Esophagus muscularis mucosa (tissue), 4 donors: ENCODE measurements around the gene TCP11. TPM values are rescaled to one million over a fixed set of nuclear protein-coding genes. Genes with fewer than 3 reads are reported as not detected.

Experiments used
- DNase-seq: peaks from one replicate; pipeline ENCODE4 v3.0.0-alpha.2; 2017; ENCODE audit errors: extremely low spot score
- H3K27ac ChIP-seq, 4 donors: fragments of 200-600 bp; sonication (generic); replicated peaks in 1 of 4; 1 replicate in 3 of 4; 2 replicates in 1 of 4; pipeline ENCODE4 v1.5.1; 2016 to 2019; ENCODE audit warnings: mild to moderate bottlenecking in 1 of 4
- H3K27me3 ChIP-seq, 4 donors: fragments of 200-600 bp; sonication (generic); one replicate each; pipeline versions ENCODE4 v1.5.1 to v1.6.0; 2016 to 2019
- H3K36me3 ChIP-seq, 4 donors: fragments of 200-600 bp; sonication (generic); one replicate each; pipeline ENCODE4 v1.5.1; 2016 to 2019
- H3K4me1 ChIP-seq, 4 donors: fragments of 200-600 bp; sonication (generic); one replicate each; pipeline ENCODE4 v1.5.1; 2016 to 2019
- H3K4me3 ChIP-seq, 4 donors: fragments of 200-600 bp; sonication (generic); 1 replicate in 2 of 4; 2 replicates in 2 of 4; pipeline ENCODE4 v1.5.1; 2016 to 2019; ENCODE audit warnings: mild to moderate bottlenecking in 4 of 4, moderate library complexity in 1 of 4
- H3K9me3 ChIP-seq, 4 donors: fragments of 200-600 bp; sonication (generic); 1 replicate in 3 of 4; 2 replicates in 1 of 4; pipeline ENCODE4 v1.5.1; 2016 to 2019
- EP300 ChIP-seq: sonication (generic); formaldehyde crosslinking; IDR thresholded peaks from one replicate; pipeline ENCODE4 v1.6.1; 2017; ENCODE audit warnings: antibody characterized with exemption
- POLR2A ChIP-seq: fragments of 450-650 bp; IDR thresholded peaks from one replicate; pipeline ENCODE4 v1.6.1; 2017; ENCODE audit warnings: antibody characterized with exemption, moderate library complexity, mild to moderate bottlenecking, low read depth
- POLR2AphosphoS5 ChIP-seq, 2 donors: sonication (generic); formaldehyde crosslinking; IDR thresholded peaks; one replicate each; pipeline ENCODE4 v1.6.1; 2017; ENCODE audit warnings: antibody characterized with exemption in 2 of 2
- WGBS: methylation state at CpG from one replicate; pipeline ENCODE4 v1.1.5; 2018; 5-methylcytosine and 5-hydroxymethylcytosine counted together
- intact Hi-C: fragments of 100-400 bp; cut with DNase I; formaldehyde crosslinking; loops from one replicate; pipeline ENCODE4 v1.15.1; 2023
- total RNA-seq, 4 donors: library from RNA; depleted of rRNA; stranded (reverse); fragments of >200 nt; gene quantifications; one replicate each; pipeline versions ENCODE4 v1.1.0 to v1.2.1, GENCODE V29; 2016
- TF ChIP-seq, protein P1 (sequence below), 3 experiments: fragments of 200-600 bp in 2 of 3; fragments of 450-650 bp in 1 of 3; sonication (generic) in 2 of 3; IDR thresholded peaks; one replicate each; pipeline ENCODE4 v1.5.1; 2017 to 2019; ENCODE audit warnings: antibody characterized with exemption in 3 of 3, mild to moderate bottlenecking in 2 of 3, moderate library complexity in 1 of 3

TCP11 gene
- total RNA-seq, 4 donors from 2014 or later, result 0.75 to 1.1 (median 0.83) TPM; not detected in 1

DNA sequence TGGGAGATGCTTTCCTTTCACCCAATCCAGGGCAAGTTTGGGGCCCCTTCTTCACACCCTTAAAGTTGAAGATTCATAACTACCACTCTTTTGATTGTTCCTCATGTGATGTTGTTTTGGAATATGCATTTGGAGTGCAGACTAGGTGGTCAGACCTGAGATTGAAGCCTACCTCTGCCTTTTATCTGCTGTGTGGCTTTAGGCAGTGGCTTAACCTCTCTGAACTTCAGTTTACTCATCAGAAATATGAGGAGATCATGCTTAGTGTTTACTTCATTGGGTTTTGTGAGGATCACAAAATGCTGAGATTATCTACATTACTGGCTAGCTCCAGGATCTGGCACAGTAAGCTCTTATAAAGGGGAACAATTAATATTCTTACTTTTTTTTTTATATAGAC is 26.4 kb upstream of the TCP11 start:
- no peak overlapping the region for H3K4me3 ChIP-seq
- no peak overlapping the region for H3K27ac ChIP-seq
- intact Hi-C loops, result no loop called here
- no peaks in the 10 kb centered on the region for H3K4me1 ChIP-seq
- TF ChIP-seq POLR2AphosphoS5 (IDR thresholded peaks at IDR 0.05), result no peak
- TF ChIP-seq POLR2A, result no peak
- TF ChIP-seq, protein P1, sequence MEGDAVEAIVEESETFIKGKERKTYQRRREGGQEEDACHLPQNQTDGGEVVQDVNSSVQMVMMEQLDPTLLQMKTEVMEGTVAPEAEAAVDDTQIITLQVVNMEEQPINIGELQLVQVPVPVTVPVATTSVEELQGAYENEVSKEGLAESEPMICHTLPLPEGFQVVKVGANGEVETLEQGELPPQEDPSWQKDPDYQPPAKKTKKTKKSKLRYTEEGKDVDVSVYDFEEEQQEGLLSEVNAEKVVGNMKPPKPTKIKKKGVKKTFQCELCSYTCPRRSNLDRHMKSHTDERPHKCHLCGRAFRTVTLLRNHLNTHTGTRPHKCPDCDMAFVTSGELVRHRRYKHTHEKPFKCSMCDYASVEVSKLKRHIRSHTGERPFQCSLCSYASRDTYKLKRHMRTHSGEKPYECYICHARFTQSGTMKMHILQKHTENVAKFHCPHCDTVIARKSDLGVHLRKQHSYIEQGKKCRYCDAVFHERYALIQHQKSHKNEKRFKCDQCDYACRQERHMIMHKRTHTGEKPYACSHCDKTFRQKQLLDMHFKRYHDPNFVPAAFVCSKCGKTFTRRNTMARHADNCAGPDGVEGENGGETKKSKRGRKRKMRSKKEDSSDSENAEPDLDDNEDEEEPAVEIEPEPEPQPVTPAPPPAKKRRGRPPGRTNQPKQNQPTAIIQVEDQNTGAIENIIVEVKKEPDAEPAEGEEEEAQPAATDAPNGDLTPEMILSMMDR (IDR thresholded peaks at IDR 0.05), result no peak
- no peak for TF ChIP-seq EP300
- no peaks in the 10 kb centered on the region for H3K36me3 ChIP-seq
- no peaks in the 10 kb centered on the region for H3K9me3 ChIP-seq
- no peak for DNase-seq
- no peaks in the 10 kb centered on the region for H3K27me3 ChIP-seq

DNA sequence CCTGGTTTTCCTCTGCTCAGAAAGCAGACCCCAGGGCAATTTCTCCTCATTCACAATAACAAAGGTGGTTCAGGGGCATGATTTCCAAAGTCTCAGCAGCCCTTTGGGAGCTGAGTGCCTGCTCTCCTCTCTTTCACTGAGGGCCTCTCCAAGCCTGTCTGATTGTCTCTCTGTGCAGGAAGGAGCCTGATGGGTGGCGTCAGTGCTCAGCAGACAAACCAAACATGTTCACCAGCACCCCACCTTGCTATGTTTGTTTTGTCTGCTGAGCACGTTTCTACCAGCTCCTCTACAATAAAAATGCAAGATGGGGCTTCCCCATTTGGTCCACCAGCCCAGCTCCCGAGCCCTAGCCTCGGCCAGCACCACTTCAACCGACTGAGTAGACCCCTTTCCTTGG is 25.4 kb upstream of the TCP11 start:
- Histone ChIP-seq H3K27ac (no peak overlapping the region), H3K36me3 (no peaks in the 10 kb centered on the region), H3K4me1 (peaks cover 4 to 7% (median 6%) of the 10 kb centered on the region in 4 donors), H3K27me3 (no peaks in the 10 kb centered on the region), H3K9me3 (no peaks in the 10 kb centered on the region), H3K4me3 (no peak overlapping the region)
- TF ChIP-seq POLR2A (no peak), POLR2AphosphoS5 (IDR thresholded peaks at IDR 0.05) (no peak), EP300 (no peak)
- TF ChIP-seq, protein P1 (IDR thresholded peaks at IDR 0.05), result no peak
- intact Hi-C loops, result no loop called here
- 69% methylated on average over 5 of the region's 5 CpGs for WGBS
- DNase-seq, result no peak

DNA sequence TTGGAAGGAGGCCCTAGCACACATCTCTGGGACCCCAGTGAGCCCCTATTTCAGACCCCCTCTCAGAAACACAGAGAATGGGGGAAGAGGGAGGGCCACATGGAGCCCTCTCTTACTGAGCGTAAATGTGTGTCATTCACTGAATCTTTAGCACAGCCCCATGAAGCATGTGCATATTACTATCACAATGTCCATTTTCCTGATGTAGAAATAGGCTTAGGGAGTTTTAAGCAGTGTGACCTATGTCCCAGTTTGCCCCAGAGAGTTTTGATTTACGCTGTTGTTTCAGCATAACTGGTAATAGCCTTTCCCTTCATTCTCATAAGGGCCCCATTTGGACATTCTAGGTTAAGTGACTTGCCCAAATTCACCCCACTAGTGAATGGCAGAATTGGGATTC is 25.0 kb upstream of the TCP11 start:
- intact Hi-C loops, result no loop called here
- DNase-seq, result no peak
- no peak for TF ChIP-seq POLR2A
- TF ChIP-seq EP300, result no peak
- TF ChIP-seq POLR2AphosphoS5 (IDR thresholded peaks at IDR 0.05), result no peak
- TF ChIP-seq, protein P1 (IDR thresholded peaks at IDR 0.05), result no peak
- Histone ChIP-seq H3K4me3 (no peak overlapping the region), H3K36me3 (no peaks in the 10 kb centered on the region), H3K9me3 (no peaks in the 10 kb centered on the region), H3K4me1 (peaks cover 4 to 7% (median 6%) of the 10 kb centered on the region in 4 donors), H3K27ac (no peak overlapping the region), H3K27me3 (no peaks in the 10 kb centered on the region)
- WGBS, result 92% methylated on average over 2 of the region's 2 CpGs

DNA sequence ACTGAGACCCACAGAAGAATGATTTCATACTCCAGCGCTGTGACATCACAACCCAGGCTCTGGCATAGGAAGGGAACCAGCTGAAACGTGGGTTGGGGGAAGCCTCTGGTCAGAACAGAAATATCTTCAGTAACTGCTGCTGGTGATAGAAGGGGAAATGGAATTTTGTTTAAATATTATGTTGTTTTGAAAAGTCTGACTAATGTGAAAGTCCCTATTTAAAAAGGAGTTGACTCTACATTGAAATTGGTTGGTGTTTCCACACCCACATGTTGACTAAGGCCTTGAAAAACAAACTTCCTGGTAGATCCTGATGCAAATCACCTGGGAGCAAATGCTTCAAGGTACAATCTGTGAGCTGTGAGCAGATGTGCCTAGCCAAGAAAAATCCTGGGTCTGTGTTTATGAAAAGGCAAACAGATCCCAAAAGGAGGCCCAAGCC is 24.5 kb upstream of the TCP11 start:
- H3K4me1 ChIP-seq, result peaks cover 4 to 7% (median 6%) of the 10 kb centered on the region in 4 donors
- intact Hi-C loops, result no loop called here
- no peaks in the 10 kb centered on the region for H3K36me3 ChIP-seq
- H3K27ac ChIP-seq, result no peak overlapping the region
- no peak for TF ChIP-seq EP300
- no peak for TF ChIP-seq POLR2A
- TF ChIP-seq, protein P1 (IDR thresholded peaks at IDR 0.05), result no peak
- no peak for TF ChIP-seq POLR2AphosphoS5 (IDR thresholded peaks at IDR 0.05)
- H3K27me3 ChIP-seq, result no peaks in the 10 kb centered on the region
- WGBS, result 75% methylated on average over 2 of the region's 2 CpGs
- H3K9me3 ChIP-seq, result no peaks in the 10 kb centered on the region
- DNase-seq, result no peak
- H3K4me3 ChIP-seq, result no peak overlapping the region

DNA sequence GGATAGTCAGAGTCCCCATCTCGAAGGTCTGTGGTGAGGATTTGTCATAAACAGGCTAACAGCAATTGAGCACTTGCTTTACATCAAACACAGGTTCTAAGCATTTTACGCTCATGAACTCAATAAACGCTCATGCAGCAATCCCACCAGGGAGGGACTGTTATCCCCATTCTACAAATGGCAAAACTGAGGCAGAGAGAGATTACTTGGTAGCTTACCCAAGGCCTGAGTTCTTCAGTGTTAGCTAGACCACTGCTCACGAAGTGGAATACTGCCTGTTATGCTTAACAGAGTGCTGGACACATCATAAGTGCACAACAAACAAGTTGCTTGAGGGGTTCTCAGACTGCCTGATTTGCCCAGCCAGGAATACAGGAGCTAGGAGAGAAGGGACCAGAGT is 23.7 kb upstream of the TCP11 start:
- H3K27ac ChIP-seq, result no peak overlapping the region
- 98% methylated on average over 4 of the region's 4 CpGs for WGBS
- intact Hi-C loops, result no loop called here

More for the DNA sequence above, 23.7 kb upstream of the TCP11 start:
- Histone ChIP-seq H3K4me1 (peaks cover 4 to 7% (median 6%) of the 10 kb centered on the region in 4 donors), H3K36me3 (no peaks in the 10 kb centered on the region), H3K9me3 (no peaks in the 10 kb centered on the region), H3K4me3 (no peak overlapping the region), H3K27me3 (no peaks in the 10 kb centered on the region)
- TF ChIP-seq POLR2AphosphoS5 (IDR thresholded peaks at IDR 0.05) (no peak), EP300 (no peak), POLR2A (no peak)
- TF ChIP-seq, protein P1 (IDR thresholded peaks at IDR 0.05), result no peak
- DNase-seq, result no peak
